Amniotic stem cell (primary cell): ENCODE data around the gene RPRD1A.
A peak's percentile ranks its signal among the peaks of the same experiment; 100 is the strongest.
"Not testable (repeated sequence)": the region's sequence is repeated elsewhere in the genome, so short reads cannot be mapped to it uniquely, and the experiment has no call there.

ENCODE experiments used
- DNase-seq: peaks from one replicate; lab custom pipeline; 2025; lab: John Stamatoyannopoulos, UW

RPRD1A gene

DNA sequence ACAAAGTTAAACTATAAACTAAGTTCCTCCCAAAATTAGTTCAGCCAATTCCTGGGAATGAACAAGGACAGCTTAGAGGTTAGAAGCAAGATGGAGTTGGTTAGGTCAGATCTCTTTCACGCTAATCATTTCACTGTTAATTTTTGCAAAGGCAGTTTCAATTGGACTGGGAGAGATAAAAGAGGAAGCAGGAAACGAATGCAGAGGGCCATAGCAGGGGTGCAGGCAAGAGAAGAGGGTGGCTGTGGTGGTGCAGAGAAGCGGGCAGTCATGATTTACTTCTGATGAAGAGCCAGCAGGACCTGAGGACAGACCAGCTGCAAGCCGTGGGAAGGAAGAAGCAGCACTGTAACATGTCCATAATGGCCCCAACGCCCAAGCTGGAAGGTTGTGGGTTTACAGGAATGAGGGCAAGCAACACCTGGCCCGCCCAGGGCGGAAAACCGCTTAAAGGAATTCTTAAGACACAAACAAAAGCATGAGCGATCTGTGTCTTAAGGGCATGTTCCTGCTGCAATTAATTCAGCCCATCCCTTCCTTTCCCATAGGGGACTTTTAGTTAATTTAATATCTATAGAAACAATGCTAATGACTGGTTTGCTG is 99.0 kb downstream of the RPRD1A start:
- no peak for DNase-seq

- not testable (repeated sequence) for DNase-seq
Measured at GRCh38 chr18:35967866-35968265, 99.5 kb downstream of the RPRD1A start.

DNA sequence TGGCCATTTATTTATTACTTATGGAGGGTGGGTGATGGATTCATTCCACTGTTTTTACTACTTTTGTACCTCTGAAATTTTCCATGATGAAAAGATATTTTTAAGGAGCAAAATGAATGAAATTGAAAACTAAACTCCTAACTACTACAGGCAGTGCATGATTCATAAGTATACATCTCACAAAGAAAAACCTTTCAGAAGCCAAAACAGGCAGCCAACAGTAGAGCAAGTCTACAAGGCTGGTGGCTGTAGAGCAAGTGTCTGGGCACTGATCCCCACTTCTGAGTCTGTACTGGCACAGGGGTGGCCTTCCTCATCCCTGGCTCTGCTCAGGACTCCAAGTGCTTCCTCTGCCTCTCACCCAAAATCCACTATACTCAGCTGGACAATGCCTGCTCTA is 103.0 kb downstream of the RPRD1A start:
- DNase-seq, result no peak

DNA sequence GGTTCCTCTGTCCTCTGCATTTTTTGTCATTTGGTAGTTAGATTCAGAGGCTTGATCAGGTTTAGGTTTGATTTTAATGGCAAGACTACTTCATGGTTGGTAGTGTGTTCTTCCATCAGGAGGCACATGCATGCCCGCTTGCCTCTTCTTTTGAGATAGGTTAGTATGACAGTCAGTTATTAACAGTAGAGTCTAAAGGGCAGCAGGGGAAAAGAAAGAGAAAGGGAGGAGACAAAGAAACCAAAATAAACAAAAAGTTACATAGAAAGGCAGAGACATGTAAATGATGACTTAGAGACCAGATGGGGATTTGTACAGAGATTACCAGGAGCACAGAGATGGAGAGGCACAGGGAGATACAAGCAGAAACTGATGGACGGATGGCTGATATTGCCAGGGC is 105.0 kb downstream of the RPRD1A start:
- DNase-seq, result no peak

DNA sequence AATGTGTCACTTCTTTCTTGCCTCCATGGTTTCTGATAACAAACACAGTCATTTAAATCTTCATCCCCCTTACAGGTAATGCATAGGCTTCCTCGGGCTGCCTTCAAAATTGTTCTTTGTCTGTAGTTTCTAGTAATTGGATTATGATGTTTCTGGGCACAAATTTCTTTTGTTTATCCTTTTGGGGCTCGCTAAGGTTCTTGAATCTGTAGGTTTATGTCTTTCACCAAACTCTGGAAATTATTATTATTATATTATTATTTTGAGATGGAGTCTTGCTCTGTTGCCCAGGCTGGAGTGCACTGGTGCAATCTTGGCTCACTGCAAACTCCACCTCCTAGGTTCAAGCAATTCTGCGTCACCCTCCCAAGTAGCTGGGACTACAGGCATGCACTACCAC is 111.1 kb downstream of the RPRD1A start:
- no peak for DNase-seq

DNA sequence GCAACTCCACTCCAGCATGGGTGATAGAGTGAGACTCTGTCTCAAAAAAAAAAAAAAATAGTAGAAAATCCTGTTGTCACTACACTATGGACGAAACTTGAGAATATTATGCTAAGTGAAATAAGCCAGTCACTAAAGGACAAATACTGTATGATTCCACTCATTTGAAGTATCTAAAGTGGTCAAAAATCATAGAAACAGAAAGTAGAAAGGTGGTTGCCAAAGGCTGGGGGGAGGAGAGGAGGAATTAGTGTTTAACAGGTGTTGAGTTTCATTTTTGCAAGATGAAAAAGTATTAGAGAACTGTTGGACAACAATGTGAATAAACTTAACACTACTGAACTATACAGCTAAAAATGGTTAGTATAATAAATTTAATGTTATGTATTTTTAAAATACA is 113.7 kb downstream of the RPRD1A start:
- no peak for DNase-seq

DNA sequence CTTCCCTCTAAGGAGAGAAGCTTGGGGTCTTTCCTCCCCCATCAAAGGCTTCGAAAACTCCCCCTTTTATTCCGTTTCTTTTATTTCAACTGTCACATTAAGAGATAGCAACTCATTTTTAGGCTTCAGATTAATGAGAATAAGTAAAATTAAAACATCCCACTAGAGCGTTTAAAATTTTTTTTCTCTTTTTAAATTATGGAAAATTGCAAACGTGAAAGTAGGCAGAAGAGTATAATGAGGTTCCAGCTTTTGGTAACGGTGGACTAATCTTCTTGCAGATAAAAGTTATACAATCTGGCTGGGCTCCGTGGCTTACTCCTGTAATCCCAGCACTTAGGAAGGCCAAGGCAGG is 116.8 kb downstream of the RPRD1A start:
- DNase-seq, result no peak

- DNase-seq, result peak; percentile 51
Measured at GRCh38 chr18:35949903-35950627, 117.3 kb downstream of the RPRD1A start.

- no peak for DNase-seq
Measured at GRCh38 chr18:35949090-35949489, 118.3 kb downstream of the RPRD1A start.

GRCh38 chr18:35948080-35948479 is 119.3 kb downstream of the RPRD1A start:
- no peak for DNase-seq

DNA sequence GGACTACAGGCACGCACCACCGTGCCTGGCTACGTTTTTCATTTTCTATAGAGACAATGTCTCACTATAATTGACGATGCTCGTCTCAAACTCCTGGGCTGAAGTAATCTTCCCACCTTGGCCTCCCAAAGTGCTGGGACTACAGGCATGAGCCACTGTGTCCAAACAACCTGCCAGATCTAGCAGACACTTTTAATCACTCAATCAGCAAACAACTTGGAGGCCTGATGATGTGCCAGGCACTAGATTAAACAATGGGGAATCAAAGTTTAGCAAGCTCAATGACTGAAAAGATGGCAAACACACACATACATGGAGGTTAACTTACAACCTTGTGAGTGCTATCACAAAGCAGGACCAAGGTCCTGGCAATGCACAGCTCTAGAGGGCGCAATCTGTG is 124.7 kb downstream of the RPRD1A start:
- DNase-seq, result no peak

DNA sequence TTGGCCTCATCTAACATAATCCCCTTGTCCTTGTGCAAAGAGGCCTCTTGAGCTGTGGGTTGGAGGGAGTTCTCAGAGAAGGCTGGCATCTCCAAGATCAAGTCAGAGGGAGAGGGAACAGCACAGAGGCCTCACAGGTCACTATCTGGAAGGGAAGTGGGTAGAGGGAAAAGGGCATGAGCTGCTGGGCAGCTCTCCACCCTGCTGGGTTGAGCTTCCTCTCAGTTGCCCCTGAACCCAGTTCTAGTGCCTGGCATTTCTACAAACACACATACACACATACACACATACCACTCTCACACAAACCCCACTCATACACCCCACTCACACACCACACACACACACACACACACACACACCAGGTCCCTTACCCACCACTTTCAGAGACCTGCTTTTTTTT is 125.2 kb downstream of the RPRD1A start:
- no peak for DNase-seq

DNA sequence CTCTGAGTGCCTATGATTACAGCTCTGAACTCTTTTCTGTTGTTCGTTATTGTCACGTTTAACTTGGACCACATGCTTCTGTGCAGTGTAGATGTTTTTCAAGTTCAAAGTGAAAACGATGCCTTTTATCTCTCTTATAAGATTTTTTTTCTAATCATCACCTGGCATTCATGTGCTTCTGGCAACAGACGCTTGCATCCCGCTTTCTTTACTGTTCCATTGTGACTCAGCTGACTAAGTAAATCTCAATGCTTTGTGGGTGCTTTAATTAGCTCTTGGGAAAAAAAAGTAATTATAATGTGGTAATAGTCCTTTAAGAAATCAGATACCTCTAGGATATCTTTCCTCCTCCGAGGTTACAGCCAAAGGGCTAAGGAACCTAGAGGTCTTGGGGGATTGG is 126.1 kb downstream of the RPRD1A start:
- DNase-seq, result no peak
